Activated naive CD8-positive, alpha-beta T cell (primary cell): ENCODE measurements around the gene ITGAD.

ENCODE experiments used
- H3K27ac Mint-ChIP-seq: one replicate; pipeline ENCODE4 v1.8.0; 2021; ENCODE audit warnings: mixed read lengths
- H3K27me3 Mint-ChIP-seq: one replicate; pipeline ENCODE4 v1.8.0; 2021; ENCODE audit warnings: mixed read lengths
- H3K36me3 Mint-ChIP-seq: one replicate; pipeline ENCODE4 v1.8.0; 2021; ENCODE audit warnings: mixed read lengths
- H3K4me1 Mint-ChIP-seq: one replicate; pipeline ENCODE4 v1.8.0; 2021; ENCODE audit warnings: low read depth, mixed read lengths
- H3K4me3 Mint-ChIP-seq: one replicate; pipeline ENCODE4 v1.8.0; 2021; ENCODE audit warnings: mild to moderate bottlenecking, mixed read lengths
- H3K9me3 Mint-ChIP-seq: one replicate; pipeline ENCODE4 v1.8.0; 2021; ENCODE audit warnings: low read depth, mixed read lengths

ITGAD gene

GRCh38 chr16:31475946-31476302 is 82.8 kb downstream of the ITGAD start:
- Mint-ChIP-seq H3K4me1 (peaks cover 20% of the 10 kb centered on the region), H3K27ac (no peak overlapping the region), H3K36me3 (no peaks in the 10 kb centered on the region), H3K4me3 (peak overlapping the region; percentile 83), H3K9me3 (no peaks in the 10 kb centered on the region), H3K27me3 (peaks cover 6% of the 10 kb centered on the region)
